ENCODE data around the gene HMGN1.

DNA sequence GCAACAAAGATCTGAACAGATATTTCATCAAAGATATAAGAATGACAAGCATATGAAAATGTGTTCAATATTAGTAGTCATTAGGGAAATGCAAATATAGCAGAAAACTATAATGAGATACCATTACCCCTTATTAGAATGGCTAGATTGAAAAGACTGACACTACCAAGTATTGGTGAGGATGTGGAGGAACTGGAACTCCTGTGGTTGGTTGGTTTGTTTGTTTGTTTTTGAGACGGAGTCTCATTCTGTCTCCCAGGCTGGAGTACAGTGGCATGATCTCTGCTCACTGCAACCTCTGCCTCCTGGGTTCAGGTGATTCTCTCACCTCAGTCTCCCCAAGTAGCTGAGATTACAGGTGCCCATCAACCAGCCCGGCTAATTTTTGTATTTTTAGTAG, 18.9 kb upstream of the HMGN1 start:
- TF ChIP-seq, protein P1, sequence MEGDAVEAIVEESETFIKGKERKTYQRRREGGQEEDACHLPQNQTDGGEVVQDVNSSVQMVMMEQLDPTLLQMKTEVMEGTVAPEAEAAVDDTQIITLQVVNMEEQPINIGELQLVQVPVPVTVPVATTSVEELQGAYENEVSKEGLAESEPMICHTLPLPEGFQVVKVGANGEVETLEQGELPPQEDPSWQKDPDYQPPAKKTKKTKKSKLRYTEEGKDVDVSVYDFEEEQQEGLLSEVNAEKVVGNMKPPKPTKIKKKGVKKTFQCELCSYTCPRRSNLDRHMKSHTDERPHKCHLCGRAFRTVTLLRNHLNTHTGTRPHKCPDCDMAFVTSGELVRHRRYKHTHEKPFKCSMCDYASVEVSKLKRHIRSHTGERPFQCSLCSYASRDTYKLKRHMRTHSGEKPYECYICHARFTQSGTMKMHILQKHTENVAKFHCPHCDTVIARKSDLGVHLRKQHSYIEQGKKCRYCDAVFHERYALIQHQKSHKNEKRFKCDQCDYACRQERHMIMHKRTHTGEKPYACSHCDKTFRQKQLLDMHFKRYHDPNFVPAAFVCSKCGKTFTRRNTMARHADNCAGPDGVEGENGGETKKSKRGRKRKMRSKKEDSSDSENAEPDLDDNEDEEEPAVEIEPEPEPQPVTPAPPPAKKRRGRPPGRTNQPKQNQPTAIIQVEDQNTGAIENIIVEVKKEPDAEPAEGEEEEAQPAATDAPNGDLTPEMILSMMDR (IDR thresholded peaks at IDR 0.05; ENCODE audit: borderline replicate concordance, extremely low read depth, low read length, poor library complexity, severe bottlenecking): no peak
- TF ChIP-seq EZH2 (IDR thresholded peaks at IDR 0.05; ENCODE audit: borderline replicate concordance, low read depth, low read length, severe bottlenecking): no peak

All from DND-41 (cell line).